Measurements from ENCODE around the gene TMEM272.

Gene TMEM272

GRCh38 chr13:51849145-51850101, 4.4 kb upstream of the TMEM272 start:
- Histone ChIP-seq H2AFZ (ENCODE audit: low read depth, low read length, severe bottlenecking) (no peak overlapping the region), H3K79me2 (ENCODE audit: insufficient read depth, low read length) (no peaks in the 10 kb centered on the region), H3K9me2 (replicated peaks; ENCODE audit: insufficient read depth, low read length) (no peaks in the 10 kb centered on the region), H3K9me3 (ENCODE audit: insufficient read depth, low read length) (no peaks in the 10 kb centered on the region), H3F3A (ENCODE audit: insufficient read depth) (no peaks in the 10 kb centered on the region), H3K27me3 (ENCODE audit: low read length) (no peaks in the 10 kb centered on the region), H3K36me3 (ENCODE audit: low read length) (no peaks in the 10 kb centered on the region), H4K20me1 (ENCODE audit: low read depth, low read length) (no peaks in the 10 kb centered on the region), H3K9ac (ENCODE audit: low read length) (no peak overlapping the region), H3K27ac (ENCODE audit: low read depth, low read length) (no peak overlapping the region), H3K4me2 (ENCODE audit: low read depth, low read length, poor library complexity, severe bottlenecking) (no peak overlapping the region), H3K4me3 (ENCODE audit: insufficient read depth, low read length, poor library complexity, severe bottlenecking) (no peak overlapping the region)
- TF ChIP-seq EZH2phosphoT487 (conservative IDR thresholded peaks at IDR 0.05; ENCODE audit: low read length) (no peak), CTCF (IDR thresholded peaks at IDR 0.05; ENCODE audit: insufficient read depth, low read length, poor library complexity, severe bottlenecking) (peak; percentile 76)

GRCh38 chr13:51848674-51849073, 3.7 kb upstream of the TMEM272 start:
- H3K27ac ChIP-seq (ENCODE audit: low read depth, low read length): no peak overlapping the region

GRCh38 chr13:51846756-51847155, 1.8 kb upstream of the TMEM272 start:
- no peak overlapping the region for H3K27ac ChIP-seq (ENCODE audit: low read depth, low read length)
- no peak overlapping the region for H3K4me3 ChIP-seq (ENCODE audit: insufficient read depth, low read length, poor library complexity, severe bottlenecking)
- H3K9ac ChIP-seq (ENCODE audit: low read length): no peak overlapping the region
- no peaks in the 10 kb centered on the region for H3K9me2 ChIP-seq (replicated peaks; ENCODE audit: insufficient read depth, low read length)
- H2AFZ ChIP-seq (ENCODE audit: low read depth, low read length, severe bottlenecking): no peak overlapping the region
- no peaks in the 10 kb centered on the region for H3F3A ChIP-seq (ENCODE audit: insufficient read depth)
- TF ChIP-seq EZH2phosphoT487 (conservative IDR thresholded peaks at IDR 0.05; ENCODE audit: low read length): no peak
- no peak for TF ChIP-seq CTCF (IDR thresholded peaks at IDR 0.05; ENCODE audit: insufficient read depth, low read length, poor library complexity, severe bottlenecking)
- no peaks in the 10 kb centered on the region for H3K27me3 ChIP-seq (ENCODE audit: low read length)
- no peaks in the 10 kb centered on the region for H3K36me3 ChIP-seq (ENCODE audit: low read length)
- H3K79me2 ChIP-seq (ENCODE audit: insufficient read depth, low read length): no peaks in the 10 kb centered on the region
- H4K20me1 ChIP-seq (ENCODE audit: low read depth, low read length): no peaks in the 10 kb centered on the region
- no peaks in the 10 kb centered on the region for H3K9me3 ChIP-seq (ENCODE audit: insufficient read depth, low read length)
- no peak overlapping the region for H3K4me2 ChIP-seq (ENCODE audit: low read depth, low read length, poor library complexity, severe bottlenecking)

More at GRCh38 chr13:51848674-51849073, 3.7 kb upstream of the TMEM272 start:
- Histone ChIP-seq H3K4me3 (ENCODE audit: insufficient read depth, low read length, poor library complexity, severe bottlenecking) (no peak overlapping the region), H2AFZ (ENCODE audit: low read depth, low read length, severe bottlenecking) (no peak overlapping the region), H3K9ac (ENCODE audit: low read length) (no peak overlapping the region), H3K27me3 (ENCODE audit: low read length) (no peaks in the 10 kb centered on the region), H3K9me3 (ENCODE audit: insufficient read depth, low read length) (no peaks in the 10 kb centered on the region), H3K36me3 (ENCODE audit: low read length) (no peaks in the 10 kb centered on the region), H3F3A (ENCODE audit: insufficient read depth) (no peaks in the 10 kb centered on the region), H3K79me2 (ENCODE audit: insufficient read depth, low read length) (no peaks in the 10 kb centered on the region), H4K20me1 (ENCODE audit: low read depth, low read length) (no peaks in the 10 kb centered on the region), H3K4me2 (ENCODE audit: low read depth, low read length, poor library complexity, severe bottlenecking) (no peak overlapping the region), H3K9me2 (replicated peaks; ENCODE audit: insufficient read depth, low read length) (no peaks in the 10 kb centered on the region)
- TF ChIP-seq CTCF (IDR thresholded peaks at IDR 0.05; ENCODE audit: insufficient read depth, low read length, poor library complexity, severe bottlenecking): no peak
- no peak for TF ChIP-seq EZH2phosphoT487 (conservative IDR thresholded peaks at IDR 0.05; ENCODE audit: low read length)
